Measurements from ENCODE around the gene ATP6V0C. TPM values are rescaled to one million over a fixed set of nuclear protein-coding genes. Genes with fewer than 3 reads are reported as not detected.

ATP6V0C gene
- total RNA-seq, 2 donors from 2014 or later, result 176 to 180 TPM

DNA sequence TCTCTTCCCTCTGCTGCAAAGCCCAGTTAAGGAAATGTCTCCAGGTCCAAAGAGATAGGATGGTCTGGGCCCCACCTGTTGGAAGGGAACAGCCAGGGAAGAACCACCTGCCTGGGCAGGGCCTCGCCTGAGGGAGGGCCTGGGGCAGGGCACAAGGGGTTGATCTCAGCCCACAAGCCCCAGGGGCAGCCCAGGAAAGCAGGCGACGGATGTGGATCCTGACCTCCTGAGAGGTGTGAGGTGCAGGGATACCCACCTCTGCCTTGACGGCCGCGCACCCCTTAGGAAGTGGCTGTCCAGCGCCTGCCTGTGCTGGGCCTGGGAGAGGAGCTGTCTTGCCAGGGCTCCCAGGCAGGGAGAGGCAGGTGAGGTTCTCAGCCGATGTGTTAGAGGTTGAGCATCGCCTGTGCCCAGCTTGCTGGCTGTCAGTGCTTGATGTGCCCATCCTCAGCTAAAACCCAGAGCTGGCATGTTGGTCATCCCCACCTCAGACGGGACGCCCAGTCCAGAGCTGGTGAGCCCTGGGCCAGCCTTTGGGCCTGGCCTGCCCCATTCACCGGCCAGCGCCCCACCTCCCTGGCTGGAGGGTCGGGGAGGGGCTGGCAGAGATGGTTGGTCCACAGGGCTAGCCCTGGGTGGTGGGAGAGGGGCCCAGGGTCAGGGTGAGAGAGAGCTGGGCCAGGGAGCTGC lies 17.0 kb downstream of the ATP6V0C start:
- Histone ChIP-seq H3K36me3 (ENCODE audit: control insufficient read depth, insufficient read depth, low read length) (peaks cover 32% of the 10 kb centered on the region), H3K4me1 (ENCODE audit: control insufficient read depth, insufficient read depth, low read length) (no peaks in the 10 kb centered on the region), H3K27me3 (ENCODE audit: control insufficient read depth, insufficient read depth, low read length, poor library complexity, severe bottlenecking) (no peaks in the 10 kb centered on the region), H3K27ac (ENCODE audit: low read depth, low read length) (no peak overlapping the region), H3K9me3 (ENCODE audit: control insufficient read depth, low read length) (no peaks in the 10 kb centered on the region), H3K4me3 (ENCODE audit: low read length) (peak overlapping the region; percentile 80), H3K9ac (ENCODE audit: extremely low read depth, low read length, poor library complexity, severe bottlenecking) (no peak overlapping the region)
- Mint-ChIP-seq H3K9me3 (no peaks in the 10 kb centered on the region), H3K27ac (peak overlapping the region; percentile 92), H3K4me3 (peak overlapping the region; percentile 78), H3K36me3 (ENCODE audit: low read depth) (peaks cover 11% of the 10 kb centered on the region), H3K4me1 (no peaks in the 10 kb centered on the region), H3K27me3 (ENCODE audit: insufficient read depth) (peaks cover 11% of the 10 kb centered on the region)
- peak; percentile 62 for DNase-seq
- WGBS, 2 experiments (ENCODE audit: insufficient coverage in 1 of 2, insufficient read length in 1 of 2), result 88 to 94% methylated on average over 8 to 14 of the region's 14 CpGs
- TF ChIP-seq, protein P1, sequence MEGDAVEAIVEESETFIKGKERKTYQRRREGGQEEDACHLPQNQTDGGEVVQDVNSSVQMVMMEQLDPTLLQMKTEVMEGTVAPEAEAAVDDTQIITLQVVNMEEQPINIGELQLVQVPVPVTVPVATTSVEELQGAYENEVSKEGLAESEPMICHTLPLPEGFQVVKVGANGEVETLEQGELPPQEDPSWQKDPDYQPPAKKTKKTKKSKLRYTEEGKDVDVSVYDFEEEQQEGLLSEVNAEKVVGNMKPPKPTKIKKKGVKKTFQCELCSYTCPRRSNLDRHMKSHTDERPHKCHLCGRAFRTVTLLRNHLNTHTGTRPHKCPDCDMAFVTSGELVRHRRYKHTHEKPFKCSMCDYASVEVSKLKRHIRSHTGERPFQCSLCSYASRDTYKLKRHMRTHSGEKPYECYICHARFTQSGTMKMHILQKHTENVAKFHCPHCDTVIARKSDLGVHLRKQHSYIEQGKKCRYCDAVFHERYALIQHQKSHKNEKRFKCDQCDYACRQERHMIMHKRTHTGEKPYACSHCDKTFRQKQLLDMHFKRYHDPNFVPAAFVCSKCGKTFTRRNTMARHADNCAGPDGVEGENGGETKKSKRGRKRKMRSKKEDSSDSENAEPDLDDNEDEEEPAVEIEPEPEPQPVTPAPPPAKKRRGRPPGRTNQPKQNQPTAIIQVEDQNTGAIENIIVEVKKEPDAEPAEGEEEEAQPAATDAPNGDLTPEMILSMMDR (conservative IDR thresholded peaks at IDR 0.05), result no peak

DNA sequence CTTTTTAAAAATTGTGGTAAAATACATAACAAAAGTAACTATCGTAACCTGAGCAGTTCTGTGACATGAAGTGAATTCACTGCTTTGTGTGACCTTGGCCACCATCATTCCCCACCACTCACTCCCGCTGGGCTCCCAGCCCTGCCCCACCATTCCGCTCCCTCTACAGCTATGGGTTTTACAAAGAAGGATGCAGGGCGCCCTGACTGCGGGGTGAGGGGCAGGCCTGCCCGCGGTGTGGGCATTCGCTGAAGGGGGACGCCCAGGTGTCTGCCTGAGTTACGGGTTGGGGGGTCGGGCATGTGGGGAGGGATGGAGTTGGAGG lies 17.6 kb downstream of the ATP6V0C start, which contains the start of gene CEMP1:
Gene CEMP1, minus strand, starts transcription at position 38 of the 325 bp plus-strand sequence. CDS start 335 bp downstream, outside the sequence.
- no peaks in the 10 kb centered on the region for H3K4me1 Mint-ChIP-seq
- 20 to 100% methylated on average over 1 to 11 of the region's 11 CpGs for WGBS, 2 experiments (ENCODE audit: insufficient coverage in 1 of 2, insufficient read length in 1 of 2)
- H3K9me3 Mint-ChIP-seq, result no peaks in the 10 kb centered on the region
- no peaks in the 10 kb centered on the region for H3K9me3 ChIP-seq (ENCODE audit: control insufficient read depth, low read length)
- H3K4me1 ChIP-seq (ENCODE audit: control insufficient read depth, insufficient read depth, low read length), result no peaks in the 10 kb centered on the region
- TF ChIP-seq, protein P1 (conservative IDR thresholded peaks at IDR 0.05), result no peak
- peak within 1 kb of the TSS; percentile 80 for H3K4me3 ChIP-seq (ENCODE audit: low read length)
- H3K27me3 ChIP-seq (ENCODE audit: control insufficient read depth, insufficient read depth, low read length, poor library complexity, severe bottlenecking), result no peaks in the 10 kb centered on the region
- peaks cover 6% of the 10 kb centered on the region for H3K36me3 Mint-ChIP-seq (ENCODE audit: low read depth)
- peaks cover 11% of the 10 kb centered on the region for H3K27me3 Mint-ChIP-seq (ENCODE audit: insufficient read depth)
- H3K36me3 ChIP-seq (ENCODE audit: control insufficient read depth, insufficient read depth, low read length), result peaks cover 26% of the 10 kb centered on the region
- peak within 1 kb of the TSS; percentile 98 for H3K27ac Mint-ChIP-seq
- peak within 1 kb of the TSS; percentile 38 for H3K27ac ChIP-seq (ENCODE audit: low read depth, low read length)
- H3K4me3 Mint-ChIP-seq, result peak within 1 kb of the TSS; percentile 78
- no peak for DNase-seq
- peak within 1 kb of the TSS; percentile 74 for H3K9ac ChIP-seq (ENCODE audit: extremely low read depth, low read length, poor library complexity, severe bottlenecking)

DNA sequence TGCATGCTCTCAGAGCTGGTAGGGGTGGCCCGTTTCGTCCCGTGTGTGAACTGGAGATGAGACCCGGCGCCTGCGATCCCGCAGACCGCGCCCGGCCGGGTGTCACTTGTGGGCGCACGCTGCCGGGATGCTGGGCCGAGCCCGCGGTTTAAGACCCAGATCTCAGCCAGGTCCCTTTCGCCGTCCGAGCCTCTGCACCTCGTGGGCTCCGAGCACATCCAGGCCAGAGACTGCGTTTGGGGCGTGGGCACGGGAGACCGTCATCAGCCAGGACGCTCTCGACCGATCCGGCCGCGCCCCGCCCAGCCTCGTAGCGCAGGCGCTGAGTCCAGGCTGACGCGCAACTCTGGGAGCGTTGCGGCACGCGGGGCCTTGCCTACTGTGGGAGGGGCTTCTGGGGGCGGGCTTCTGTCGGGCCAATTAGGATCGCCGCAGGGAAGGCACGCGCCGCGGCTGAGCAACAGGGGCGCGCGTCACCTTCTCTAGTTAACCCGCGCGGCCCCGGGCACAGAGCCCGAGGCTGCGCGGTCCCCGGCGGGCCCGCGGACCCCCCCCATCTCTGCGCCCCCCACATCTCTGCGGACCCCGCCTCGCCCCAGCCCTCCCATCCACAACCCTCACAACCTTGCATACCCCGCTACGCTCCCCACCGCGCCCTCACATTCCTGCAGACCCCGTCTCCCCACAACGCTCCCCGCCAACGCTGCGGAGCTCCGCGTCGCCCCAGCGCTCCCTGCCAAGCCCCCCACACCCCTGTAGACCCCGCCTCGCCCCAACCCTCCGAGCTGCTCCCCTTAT lies 18.1 kb downstream of the ATP6V0C start:
- Histone ChIP-seq H3K9me3 (ENCODE audit: control insufficient read depth, low read length) (no peaks in the 10 kb centered on the region), H3K27me3 (ENCODE audit: control insufficient read depth, insufficient read depth, low read length, poor library complexity, severe bottlenecking) (no peaks in the 10 kb centered on the region), H3K36me3 (ENCODE audit: control insufficient read depth, insufficient read depth, low read length) (peaks cover 24% of the 10 kb centered on the region), H3K4me3 (ENCODE audit: low read length) (peak overlapping the region; percentile 80), H3K4me1 (ENCODE audit: control insufficient read depth, insufficient read depth, low read length) (no peaks in the 10 kb centered on the region), H3K9ac (ENCODE audit: extremely low read depth, low read length, poor library complexity, severe bottlenecking) (peak overlapping the region; percentile 74), H3K27ac (ENCODE audit: low read depth, low read length) (peak overlapping the region; percentile 38)
- DNase-seq, result peak; percentile 99
- 0 to 1% methylated on average over 12 to 84 of the region's 84 CpGs for WGBS, 2 experiments (ENCODE audit: insufficient coverage in 1 of 2, insufficient read length in 1 of 2)
- Mint-ChIP-seq H3K4me1 (no peaks in the 10 kb centered on the region), H3K4me3 (peak overlapping the region; percentile 78), H3K27ac (peak overlapping the region; percentile 98), H3K36me3 (ENCODE audit: low read depth) (peaks cover 5% of the 10 kb centered on the region), H3K9me3 (no peaks in the 10 kb centered on the region), H3K27me3 (ENCODE audit: insufficient read depth) (peaks cover 11% of the 10 kb centered on the region)
- TF ChIP-seq, protein P1 (conservative IDR thresholded peaks at IDR 0.05), result no peak

Measured in endodermal cell (in vitro differentiated cells).